Gastrocnemius medialis (tissue), 4 donors: ENCODE measurements around the gene MED28. TPM values are rescaled to one million over a fixed set of nuclear protein-coding genes. Genes with fewer than 3 reads are reported as not detected.
A peak's percentile ranks its signal among the peaks of the same experiment; 100 is the strongest.
"Not testable (repeated sequence)": the region's sequence is repeated elsewhere in the genome, so short reads cannot be mapped to it uniquely, and the experiment has no call there.

Source experiments
- ATAC-seq, 2 donors: fragments of 150-250 bp; one replicate each; pipeline ENCODE4 v1.9.1; 2016
- DNase-seq, 2 donors: peaks; one replicate each; pipeline ENCODE4 v3.0.0-alpha.2; 2019
- H3K27ac ChIP-seq, 4 donors: fragments of 200-600 bp; sonication (generic); 1 replicate in 1 of 4; 2 replicates in 3 of 4; pipeline ENCODE4 v1.5.1; 2016 to 2018; ENCODE audit warnings: mild to moderate bottlenecking in 2 of 4, moderate library complexity in 1 of 4
- H3K27me3 ChIP-seq, 3 donors: fragments of 200-600 bp; sonication (generic) in 2 of 3; 1 replicate in 1 of 3; 2 replicates in 2 of 3; pipeline versions ENCODE4 v1.5.1 to v1.6.0; 2016 to 2019; ENCODE audit warnings: mild to moderate bottlenecking in 1 of 3, moderate library complexity in 1 of 3
- H3K36me3 ChIP-seq, 2 donors: fragments of 200-600 bp; sonication (generic) in 1 of 2; one replicate each; pipeline ENCODE4 v1.5.1; 2017 to 2018
- H3K4me1 ChIP-seq, 2 donors: fragments of 200-600 bp; sonication (generic) in 1 of 2; one replicate each; pipeline ENCODE4 v1.5.1; 2016 to 2017; ENCODE audit warnings: mild to moderate bottlenecking in 2 of 2
- H3K4me3 ChIP-seq, 4 donors: fragments of 200-600 bp; sonication (generic) in 3 of 4; 1 replicate in 1 of 4; 2 replicates in 3 of 4; pipeline ENCODE4 v1.5.1; 2016 to 2019; ENCODE audit warnings: mild to moderate bottlenecking in 2 of 4
- H3K9me3 ChIP-seq, 3 donors: fragments of 200-600 bp; sonication (generic) in 2 of 3; 1 replicate in 1 of 3; 2 replicates in 2 of 3; pipeline ENCODE4 v1.5.1; 2016 to 2019
- CTCF ChIP-seq, 5 experiments: fragments of 450-650 bp in 3 of 5; fragments of 200-600 bp in 2 of 5; sonication (generic) in 2 of 5; IDR thresholded peaks in 4 of 5; conservative IDR thresholded peaks in 1 of 5; 1 replicate in 4 of 5; 2 replicates in 1 of 5; pipeline ENCODE4 v1.5.1; 2016 to 2019; ENCODE audit warnings: antibody characterized with exemption in 5 of 5, mild to moderate bottlenecking in 3 of 5, moderate library complexity in 3 of 5
- POLR2A ChIP-seq, 2 donors: fragments of 450-650 bp; IDR thresholded peaks; one replicate each; pipeline ENCODE4 v1.6.1; 2017; ENCODE audit warnings: antibody characterized with exemption in 2 of 2, mild to moderate bottlenecking in 2 of 2, moderate library complexity in 2 of 2
- in situ Hi-C, 4 donors: fragments of 200-750 bp; cut with MboI; loops; one replicate each; pipeline versions ENCODE4 v1.15.0 to v1.8.0; 2017; ENCODE audit warnings: low sequenced_read_pairs in 4 of 4
- intact Hi-C: fragments of 100-400 bp; cut with DNase I; formaldehyde crosslinking; loops from one replicate; pipeline ENCODE4 v1.15.1; 2023; ENCODE audit warnings: low total_unique reads
- total RNA-seq, 4 donors: library from RNA; depleted of rRNA; stranded (reverse); fragments of >200 nt; gene quantifications; one replicate each; pipeline versions ENCODE4 v1.1.0 to v1.2.3, GENCODE V29; 2016

The MED28 gene
- total RNA-seq, 4 donors from 2014 or later = 4.5 to 20.0 (median 17.5) TPM

DNA sequence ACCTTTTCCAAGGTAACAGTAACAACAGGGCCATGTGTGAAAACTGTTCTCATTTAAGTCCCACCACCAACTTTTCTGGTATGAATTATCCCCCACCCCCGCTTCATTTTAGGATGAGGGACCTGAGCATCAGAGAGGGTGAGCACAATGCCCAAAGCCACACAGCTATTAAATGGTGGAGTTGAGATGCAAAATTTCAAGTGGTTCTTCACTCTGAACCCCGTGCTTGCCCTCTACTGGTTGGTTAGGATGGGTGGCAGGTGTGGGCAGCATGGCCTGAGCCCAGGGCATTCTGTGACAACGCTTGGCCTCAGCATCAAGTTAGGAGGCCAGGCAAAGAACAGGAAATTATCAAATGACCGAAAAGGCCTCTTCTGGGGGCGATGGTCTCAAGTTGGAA, 33.5 kb downstream of the MED28 start:
- Histone ChIP-seq H3K27me3 (no peaks in the 10 kb centered on the region), H3K4me1 (peaks cover 6% of the 10 kb centered on the region in 2 donors), H3K36me3 (no peaks in the 10 kb centered on the region), H3K9me3 (no peaks in the 10 kb centered on the region), H3K27ac (no peak overlapping the region), H3K4me3 (no peak overlapping the region)
- DNase-seq (no peak), ATAC-seq (no peak)
- intact Hi-C loops = no loop called here
- in situ Hi-C loops = no loop called here
- TF ChIP-seq POLR2A (IDR thresholded peaks at IDR 0.05) = no peak
- peak in 1 of 5 experiments; percentile 18 for TF ChIP-seq CTCF (IDR thresholded peaks at IDR 0.05 in 4 of 5, conservative IDR thresholded peaks at IDR 0.05 in 1 of 5)

GRCh38 chr4:17650406-17650805, 36.0 kb downstream of the MED28 start:
- no peaks in the 10 kb centered on the region for H3K9me3 ChIP-seq
- in situ Hi-C loops (no loop called here), intact Hi-C loops (no loop called here)
- H3K4me3 ChIP-seq = no peak overlapping the region
- peak; percentile 38 to 42 for ATAC-seq
- no peaks in the 10 kb centered on the region for H3K27me3 ChIP-seq
- H3K36me3 ChIP-seq = no peaks in the 10 kb centered on the region
- H3K27ac ChIP-seq = peak overlapping the region in 1 of 4 donors; percentile 1
- peak in 1 of 2 donors; percentile 59 for DNase-seq
- H3K4me1 ChIP-seq = peaks cover 6% of the 10 kb centered on the region in 2 donors
- TF ChIP-seq POLR2A (IDR thresholded peaks at IDR 0.05) (no peak), CTCF (IDR thresholded peaks at IDR 0.05 in 4 of 5, conservative IDR thresholded peaks at IDR 0.05 in 1 of 5) (no peak)

- DNase-seq = no peak
- H3K27me3 ChIP-seq = no peaks in the 10 kb centered on the region
- H3K4me1 ChIP-seq = peaks cover 6% of the 10 kb centered on the region in 2 donors
- no peaks in the 10 kb centered on the region for H3K36me3 ChIP-seq
- no peak for ATAC-seq
- in situ Hi-C loops (no loop called here), intact Hi-C loops (no loop called here)
- TF ChIP-seq CTCF (IDR thresholded peaks at IDR 0.05 in 4 of 5, conservative IDR thresholded peaks at IDR 0.05 in 1 of 5) (no peak), POLR2A (IDR thresholded peaks at IDR 0.05) (no peak)
- H3K4me3 ChIP-seq = no peak overlapping the region
- no peaks in the 10 kb centered on the region for H3K9me3 ChIP-seq
- H3K27ac ChIP-seq = no peak overlapping the region
Measured at GRCh38 chr4:17654701-17655100, 40.3 kb downstream of the MED28 start.

GRCh38 chr4:17657090-17657489, 42.6 kb downstream of the MED28 start:
- in situ Hi-C loops = no loop called here
- no peaks in the 10 kb centered on the region for H3K4me1 ChIP-seq
- DNase-seq (no peak), ATAC-seq (no peak)
- H3K27ac ChIP-seq = no peak overlapping the region
- no peaks in the 10 kb centered on the region for H3K27me3 ChIP-seq
- H3K36me3 ChIP-seq = no peaks in the 10 kb centered on the region
- H3K4me3 ChIP-seq = no peak overlapping the region
- H3K9me3 ChIP-seq = no peaks in the 10 kb centered on the region
- intact Hi-C loops = no loop called here
- no peak for TF ChIP-seq POLR2A (IDR thresholded peaks at IDR 0.05)
- TF ChIP-seq CTCF (IDR thresholded peaks at IDR 0.05 in 4 of 5, conservative IDR thresholded peaks at IDR 0.05 in 1 of 5) = no peak

- DNase-seq (no peak), ATAC-seq (no peak)
- Histone ChIP-seq H3K36me3 (no peaks in the 10 kb centered on the region), H3K27ac (no peak overlapping the region), H3K27me3 (no peaks in the 10 kb centered on the region), H3K4me3 (no peak overlapping the region), H3K4me1 (no peaks in the 10 kb centered on the region), H3K9me3 (no peaks in the 10 kb centered on the region)
- TF ChIP-seq POLR2A (IDR thresholded peaks at IDR 0.05) (no peak), CTCF (IDR thresholded peaks at IDR 0.05 in 4 of 5, conservative IDR thresholded peaks at IDR 0.05 in 1 of 5) (no peak)
- intact Hi-C loops = no loop called here
- in situ Hi-C loops = no loop called here
Measured at GRCh38 chr4:17657849-17658248, 43.4 kb downstream of the MED28 start.

DNA sequence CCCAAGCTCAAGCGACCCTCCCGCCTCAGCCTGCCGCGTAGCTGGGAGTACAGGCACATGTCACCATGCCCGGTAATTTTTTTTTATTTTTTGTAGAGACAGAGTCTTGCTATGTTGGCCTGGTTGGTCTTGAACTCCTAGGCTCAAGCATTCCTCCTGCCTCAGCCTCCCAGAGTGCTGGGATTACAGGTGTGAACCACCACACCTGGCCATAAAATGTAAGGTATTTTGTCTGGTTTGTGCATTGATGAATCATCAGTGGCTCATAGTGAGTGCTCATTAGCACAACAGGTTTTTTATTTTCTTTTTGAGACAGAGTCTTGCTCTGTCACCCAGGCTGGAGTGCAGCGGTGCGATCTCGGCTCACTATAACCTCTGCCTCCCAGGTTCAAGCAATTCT, 44.8 kb downstream of the MED28 start:
- H3K4me1 ChIP-seq, H3K27me3 ChIP-seq, H3K27ac ChIP-seq, intact Hi-C loops, H3K9me3 ChIP-seq, DNase-seq, H3K36me3 ChIP-seq, in situ Hi-C loops, H3K4me3 ChIP-seq, ATAC-seq: not testable (repeated sequence)
